Putamen (tissue), 1 donor: ENCODE data around the gene ASIC1.

Source experiments
- DNase-seq: peaks from one replicate; pipeline ENCODE4 v3.0.0-alpha.2; 2016; ENCODE audit warnings: low spot score

The ASIC1 gene

GRCh38 chr12:50084775-50085614 lies 27.6 kb downstream of the ASIC1 start, which contains the start of gene SMARCD1:
Gene SMARCD1, plus strand, starts transcription at chr12:50085342. Its CDS starts 28 bp downstream, at chr12:50085370.
- peak; percentile 95 for DNase-seq

- no peak for DNase-seq
These were observed 28.2 kb downstream of the ASIC1 start for GRCh38 chr12:50085615-50086072.

- no peak for DNase-seq
These were observed 28.8 kb downstream of the ASIC1 start for GRCh38 chr12:50086148-50086547.

- DNase-seq: no peak
These were observed 29.8 kb downstream of the ASIC1 start for GRCh38 chr12:50087151-50087550.

GRCh38 chr12:50087995-50088394 lies 30.6 kb downstream of the ASIC1 start:
- DNase-seq: no peak

GRCh38 chr12:50088577-50089335 lies 31.4 kb downstream of the ASIC1 start:
- DNase-seq: no peak

GRCh38 chr12:50089730-50090129 lies 32.3 kb downstream of the ASIC1 start:
- DNase-seq: no peak

GRCh38 chr12:50090391-50090790 lies 33.0 kb downstream of the ASIC1 start:
- DNase-seq: peak; percentile 68

- no peak for DNase-seq
These were observed 40.6 kb downstream of the ASIC1 start for GRCh38 chr12:50097952-50098351.

GRCh38 chr12:50099302-50100008 lies 42.1 kb downstream of the ASIC1 start:
- no peak for DNase-seq

- DNase-seq: no peak
These were observed 43.2 kb downstream of the ASIC1 start for GRCh38 chr12:50100561-50100960.

GRCh38 chr12:50101663-50102062 lies 44.3 kb downstream of the ASIC1 start:
- DNase-seq: no peak

- peak; percentile 81 for DNase-seq
These were observed 44.7 kb downstream of the ASIC1 start for GRCh38 chr12:50102131-50102531.

- DNase-seq: no peak
These were observed 45.4 kb downstream of the ASIC1 start for GRCh38 chr12:50102646-50103309.

GRCh38 chr12:50103351-50103750 lies 46.0 kb downstream of the ASIC1 start:
- DNase-seq: no peak

GRCh38 chr12:50103767-50104321 lies 46.4 kb downstream of the ASIC1 start, which contains the start of gene GPD1:
Gene GPD1, plus strand, starts transcription at chr12:50104008. Its CDS starts 43 bp downstream, at chr12:50104051.
- DNase-seq: peak; percentile 81

GRCh38 chr12:50104417-50105366 lies 47.3 kb downstream of the ASIC1 start:
- no peak for DNase-seq

- no peak for DNase-seq
These were observed 48.6 kb downstream of the ASIC1 start for GRCh38 chr12:50105913-50106450.

- no peak for DNase-seq
These were observed 49.5 kb downstream of the ASIC1 start for GRCh38 chr12:50106907-50107306.
